IMR-90 (cell line): ENCODE data around the gene SYNPO. TPM values are rescaled to one million over a fixed set of nuclear protein-coding genes. Genes with fewer than 3 reads are reported as not detected.

ENCODE experiments used
- ATAC-seq: fragments of 200-7000 bp; cut with Tn5 transposase; 2 replicates; pipeline ENCODE4 v1.9.1; 2020; ENCODE audit warnings: low read depth, mild to moderate bottlenecking, moderate library complexity
- BruUV-seq: library from RNA; stranded (reverse); fragments of 400-500 nt; replicated peaks from 2 replicates; lab custom pipeline; 2021; lab: Mats Ljungman, UMichigan
- CTCF ChIA-PET: fragments of 300-600 bp; formaldehyde crosslinking; extraction: SDS; loops from one replicate; lab custom pipeline; 2021; ENCODE audit warnings: antibody characterized with exemption; lab: Yijun Ruan, JAX
- POLR2A ChIA-PET: fragments of 300-600 bp; sonication (Branson Sonifier 250); formaldehyde crosslinking; loops from one replicate; lab custom pipeline; 2022; ENCODE audit warnings: antibody characterized with exemption; ENCODE audit not compliant: unreplicated experiment; lab: Charles Lee
- DNase-seq: peaks from one replicate; pipeline ENCODE4 v3.0.0; 2013
- H2AFZ ChIP-seq: replicated peaks from 2 replicates; pipeline ENCODE3; 2013; ENCODE audit warnings: low read length, mild to moderate bottlenecking; ENCODE audit not compliant: poor library complexity
- H2AK5ac ChIP-seq: 2 replicates; pipeline ENCODE4 v1.6.1; 2013; ENCODE audit warnings: low read depth, low read length, inconsistent platforms
- H2AK9ac ChIP-seq: replicated peaks from 2 replicates; pipeline ENCODE3; 2013; ENCODE audit warnings: mild to moderate bottlenecking, low read depth, low read length, moderate library complexity; ENCODE audit not compliant: poor library complexity
- H2BK120ac ChIP-seq: 2 replicates; pipeline ENCODE4 v1.6.1; 2013; ENCODE audit warnings: low read depth, low read length, inconsistent platforms
- H2BK15ac ChIP-seq: 3 replicates; pipeline ENCODE4 v1.6.1; 2013; ENCODE audit warnings: low read depth, low read length, inconsistent platforms
- H2BK20ac ChIP-seq: 2 replicates; pipeline ENCODE4 v1.6.1; 2013; ENCODE audit warnings: low read depth, mild to moderate bottlenecking, inconsistent platforms, low read length, moderate library complexity
- H2BK5ac ChIP-seq: 2 replicates; pipeline ENCODE4 v1.6.1; 2013; ENCODE audit warnings: mild to moderate bottlenecking, low read depth, low read length, inconsistent platforms; ENCODE audit not compliant: poor library complexity, severe bottlenecking
- H3K14ac ChIP-seq: replicated peaks from 2 replicates; pipeline ENCODE4 v1.6.1; 2013; ENCODE audit warnings: low read depth, low read length, inconsistent platforms
- H3K18ac ChIP-seq: 2 replicates; pipeline ENCODE4 v1.6.1; 2013; ENCODE audit warnings: low read depth, low read length, control low read depth
- H3K23ac ChIP-seq: 2 replicates; pipeline ENCODE4 v1.6.1; 2013; ENCODE audit warnings: low read depth, low read length, inconsistent platforms
- H3K27ac ChIP-seq: 2 replicates; pipeline ENCODE4 v1.5.1; 2013; ENCODE audit warnings: mild to moderate bottlenecking, control low read depth, low read length; ENCODE audit not compliant: insufficient read depth
- H3K27me3 ChIP-seq: 2 replicates; pipeline ENCODE4 v1.6.1; 2013; ENCODE audit warnings: low read length; ENCODE audit not compliant: control insufficient read depth, insufficient read depth
- H3K36me3 ChIP-seq: 2 replicates; pipeline ENCODE4 v1.6.1; 2013; ENCODE audit warnings: low read length, mixed read lengths; ENCODE audit not compliant: control insufficient read depth, insufficient read depth
- H3K4ac ChIP-seq: 2 replicates; pipeline ENCODE4 v1.6.1; 2013; ENCODE audit warnings: low read depth, low read length, inconsistent platforms
- H3K4me1 ChIP-seq: 2 replicates; pipeline ENCODE4 v1.6.1; 2013; ENCODE audit warnings: low read length, mixed read lengths; ENCODE audit not compliant: control insufficient read depth, insufficient read depth
- H3K4me2 ChIP-seq: 2 replicates; pipeline ENCODE4 v1.6.1; 2013; ENCODE audit warnings: low read depth, mild to moderate bottlenecking, control low read depth, low read length, moderate library complexity
- H3K4me3 ChIP-seq: 2 replicates; pipeline ENCODE4 v1.5.1; 2013; ENCODE audit warnings: low read depth, mild to moderate bottlenecking, control low read depth, low read length, moderate library complexity; ENCODE audit not compliant: insufficient read depth
- H3K56ac ChIP-seq: 2 replicates; pipeline ENCODE4 v1.6.1; 2013; ENCODE audit warnings: low read length, inconsistent platforms; ENCODE audit not compliant: insufficient read depth; ENCODE audit errors: extremely low read depth
- H3K79me1 ChIP-seq, 2 experiments: 2 replicates each; pipeline ENCODE4 v1.6.1; 2013; ENCODE audit warnings: low read length in 2 of 2, inconsistent platforms in 1 of 2, low read depth in 1 of 2
- H3K9ac ChIP-seq: 2 replicates; pipeline ENCODE4 v1.6.1; 2013; ENCODE audit warnings: low read depth, low read length, control low read depth
- H3K9me1 ChIP-seq: 2 replicates; pipeline ENCODE4 v1.6.1; 2013; ENCODE audit warnings: low read length, inconsistent platforms; ENCODE audit not compliant: insufficient read depth
- H3K9me3 ChIP-seq: 2 replicates; pipeline ENCODE4 v1.6.1; 2013; ENCODE audit warnings: low read length; ENCODE audit not compliant: control insufficient read depth, insufficient read depth
- H4K20me1 ChIP-seq: 2 replicates; pipeline ENCODE4 v1.6.1; 2013; ENCODE audit warnings: low read length, inconsistent platforms; ENCODE audit not compliant: insufficient read depth
- H4K5ac ChIP-seq: 2 replicates; pipeline ENCODE4 v1.6.1; 2013; ENCODE audit warnings: mild to moderate bottlenecking, low read depth, low read length, control low read depth
- H4K8ac ChIP-seq, 2 experiments: 2 replicates each; pipeline ENCODE4 v1.6.1; 2013; ENCODE audit warnings: low read depth in 2 of 2, low read length in 2 of 2, control low read depth in 1 of 2, inconsistent platforms in 1 of 2
- H4K91ac ChIP-seq: 2 replicates; pipeline ENCODE4 v1.6.1; 2013; ENCODE audit warnings: low read depth, low read length, inconsistent platforms; ENCODE audit not compliant: insufficient read depth
- BHLHE40 ChIP-seq: fragments of 150-350 bp; IDR thresholded peaks from 2 replicates; pipeline ENCODE4 v1.6.1; 2016; ENCODE audit warnings: mild to moderate bottlenecking, low read depth, low read length
- CHD1 ChIP-seq: IDR thresholded peaks from 2 replicates; pipeline ENCODE4 v1.6.1; 2012; ENCODE audit warnings: low read depth, low read length, improper control_type of control experiment
- ELK1 ChIP-seq: fragments of 150-350 bp; IDR thresholded peaks from 2 replicates; pipeline ENCODE4 v1.6.1; 2016; ENCODE audit warnings: low read depth, mild to moderate bottlenecking, low read length, moderate library complexity, borderline replicate concordance
- FOS ChIP-seq: fragments of 150-350 bp; IDR thresholded peaks from 2 replicates; pipeline ENCODE4 v1.6.1; 2016; ENCODE audit warnings: low read depth, low read length
- RAD21 ChIP-seq: IDR thresholded peaks from 2 replicates; pipeline ENCODE4 v1.6.1; 2012; ENCODE audit warnings: low read length, improper control_type of control experiment
- RCOR1 ChIP-seq: IDR thresholded peaks from 2 replicates; pipeline ENCODE4 v1.6.1; 2012; ENCODE audit warnings: mild to moderate bottlenecking, low read length, improper control_type of control experiment; ENCODE audit not compliant: insufficient replicate concordance
- RFX5 ChIP-seq: IDR thresholded peaks from 2 replicates; pipeline ENCODE4 v1.8.0; 2012; ENCODE audit warnings: low read depth, mild to moderate bottlenecking, low read length, moderate library complexity
- WGBS, 2 experiments: methylation state at CpG; one replicate each; pipeline versions ENCODE4 v1.1.5 to v1.1.7; 2013; ENCODE audit warnings: missing lambda C conversion rate in 2 of 2; ENCODE audit not compliant: insufficient read length in 1 of 2; ENCODE audit errors: extremely low coverage in 2 of 2; 5-methylcytosine and 5-hydroxymethylcytosine counted together
- dilution Hi-C: fragments of 300-500 bp; cut with HindIII; formaldehyde crosslinking; loops from one replicate; pipeline ENCODE4 v1.14.3; 2018; ENCODE audit warnings: low sequenced_read_pairs; ENCODE audit not compliant: unreplicated experiment
- in situ Hi-C: fragments of 300-500 bp; cut with MboI; formaldehyde crosslinking; loops from 3 replicates; pipeline ENCODE4 v1.14.3; 2019; ENCODE audit warnings: low sequenced_read_pairs, inconsistent platforms, mixed read lengths
- intact Hi-C: fragments of 100-400 bp; cut with micrococcal nuclease; formaldehyde crosslinking; loops from 2 replicates; pipeline ENCODE4 v1.10.0; 2022
- polyA plus RNA-seq, 3 experiments: library from polyadenylated mRNA; depleted of rRNA; stranded (reverse); fragments of >200 nt; gene quantifications; 2 replicates each; pipeline ENCODE4 v1.2.3, GENCODE V29; 2012; ENCODE audit warnings: low replicate concordance in 1 of 3
- total RNA-seq: library from RNA; depleted of rRNA; stranded (reverse); fragments of >200 nt; gene quantifications from 2 replicates; pipeline ENCODE4 v1.2.3, GENCODE V29; 2012

The SYNPO gene
- total and polyA plus RNA-seq, 2 of the 4 experiments (the other 2 are of a cell fraction) = 3.0 to 24.8 TPM

- Histone ChIP-seq H4K91ac (peak overlapping the region; percentile 92; the same call in 1 of the 2 replicates), H3K14ac (peak overlapping the region; percentile 8; the same call in 1 of the 2 replicates), H2AK9ac (peak overlapping the region; percentile 79), H3K4me1 (peaks cover 63% of the 10 kb centered on the region), H2BK5ac (peak overlapping the region; percentile 81), H3K9me3 (no peaks in the 10 kb centered on the region), H2BK15ac (peak overlapping the region; percentile 60; the same call in 2 of the 3 replicates), H2BK120ac (peak overlapping the region; percentile 27), H3K27me3 (no peaks in the 10 kb centered on the region), H3K4me3 (no peak overlapping the region), H3K23ac (peak overlapping the region; percentile 27; the same call in 1 of the 2 replicates), H3K4me2 (no peak overlapping the region), H3K18ac (peak overlapping the region; percentile 84), H4K20me1 (no peaks in the 10 kb centered on the region), H4K5ac (peak overlapping the region; percentile 73), H2AFZ (peak overlapping the region; percentile 6), H3K36me3 (no peaks in the 10 kb centered on the region), H4K8ac (peak overlapping the region; percentile 69 to 88; a peak in 3 of 4 replicates), H2AK5ac (peak overlapping the region; percentile 87), H3K4ac (peak overlapping the region; percentile 53), H3K9ac (peak overlapping the region; percentile 57; the same call in 1 of the 2 replicates), H2BK20ac (peak overlapping the region; percentile 36; the same call in 1 of the 2 replicates), H3K56ac (no peak overlapping the region), H3K9me1 (peaks cover 12% of the 10 kb centered on the region), H3K27ac (peak overlapping the region; percentile 52), H3K79me1 (peaks cover 0 to 4% of the 10 kb centered on the region in 2 experiments; a peak in 2 of 4 replicates)
- BruUV-seq = no TSS peak
- ChIA-PET CTCF (no interaction called here), POLR2A (no interaction called here)
- DNase-seq = peak; percentile 87
- peak; percentile 33 for ATAC-seq
- TF ChIP-seq CHD1 = no peak
- 0 out of 2 replicates have a peak, but pooled peaks have one; percentile 9 for TF ChIP-seq BHLHE40
- no peak for TF ChIP-seq RCOR1
- 0 out of 2 replicates have a peak, but pooled peaks have one; percentile 2 for TF ChIP-seq FOS
- no peak for TF ChIP-seq RFX5
- TF ChIP-seq RAD21 = no peak
- no peak for TF ChIP-seq ELK1
- intact Hi-C loops = loop anchor here (2.0 kb wide), 1 partner anchor 15 kb away; no protein-coding TSS in a partner anchor
- dilution Hi-C loops = no loop called here
- WGBS, 2 experiments = no CpG with 5 or more reads among the region's 2 CpGs
- in situ Hi-C loops = no loop called here
These were observed 18.3 kb upstream of the SYNPO start for GRCh38 chr5:150622157-150622556.
